PC-9 (cell line): Measurements from ENCODE around the gene SLC66A1. TPM values are rescaled to one million over a fixed set of nuclear protein-coding genes. Genes with fewer than 3 reads are reported as not detected.

ENCODE experiments used
- BruUV-seq: library from RNA; stranded (reverse); fragments of 400-500 nt; replicated peaks from 2 replicates; lab custom pipeline; 2021; lab: Mats Ljungman, UMichigan
- CTCF ChIA-PET: fragments of 300-600 bp; sonication (Branson Sonifier 250); formaldehyde crosslinking; loops from one replicate; lab custom pipeline; 2022; ENCODE audit warnings: antibody characterized with exemption; lab: Charles Lee
- POLR2A ChIA-PET: fragments of 300-600 bp; sonication (Branson Sonifier 250); formaldehyde crosslinking; loops from one replicate; lab custom pipeline; 2022; ENCODE audit warnings: antibody characterized with exemption; ENCODE audit not compliant: unreplicated experiment; lab: Charles Lee
- DNase-seq, 2 experiments: peaks; one replicate each; pipeline versions ENCODE4 v3.0.0 to v3.0.0-alpha.2; 2015 to 2022; ENCODE audit warnings: mixed read lengths in 1 of 2
- H2AFZ ChIP-seq: fragments of 200-600 bp; sonication (generic); 2 replicates; pipeline ENCODE4 v1.8.1; 2017; ENCODE audit warnings: antibody characterized with exemption
- H3F3A ChIP-seq: fragments of 200-600 bp; sonication (generic); 2 replicates; pipeline ENCODE4 v1.8.1; 2017; ENCODE audit warnings: antibody characterized with exemption, mild to moderate bottlenecking, low read depth; ENCODE audit not compliant: insufficient read depth
- H3K27ac ChIP-seq: fragments of 200-600 bp; sonication (generic); 2 replicates; pipeline ENCODE4 v1.6.1; 2016; ENCODE audit warnings: mixed run types
- H3K27me3 ChIP-seq: fragments of 200-600 bp; sonication (generic); 2 replicates; pipeline ENCODE4 v1.6.1; 2016; ENCODE audit warnings: low read depth, mixed run types; ENCODE audit not compliant: insufficient read depth
- H3K36me3 ChIP-seq: fragments of 200-600 bp; sonication (generic); 2 replicates; pipeline ENCODE4 v1.6.1; 2016; ENCODE audit warnings: low read depth, mixed run types
- H3K4me1 ChIP-seq: fragments of 200-600 bp; sonication (generic); replicated peaks from 2 replicates; pipeline ENCODE4 v1.6.1; 2016; ENCODE audit warnings: mixed run types; ENCODE audit not compliant: insufficient read depth
- H3K4me2 ChIP-seq: fragments of 200-600 bp; sonication (generic); 2 replicates; pipeline ENCODE4 v1.6.1; 2017; ENCODE audit warnings: mixed run types
- H3K4me3 ChIP-seq: fragments of 200-600 bp; sonication (generic); 2 replicates; pipeline ENCODE4 v1.6.1; 2016; ENCODE audit warnings: mixed run types
- H3K79me2 ChIP-seq: fragments of 200-600 bp; sonication (generic); 2 replicates; pipeline ENCODE4 v1.6.1; 2017; ENCODE audit warnings: low read depth, mixed run types
- H3K9me2 ChIP-seq: fragments of 200-600 bp; sonication (generic); 2 replicates; pipeline ENCODE4 v1.8.1; 2017; ENCODE audit warnings: mild to moderate bottlenecking; ENCODE audit not compliant: insufficient read depth
- H3K9me3 ChIP-seq: fragments of 200-600 bp; sonication (generic); 2 replicates; pipeline ENCODE4 v1.8.1; 2016; ENCODE audit warnings: low read depth; ENCODE audit not compliant: insufficient read depth
- H4K20me1 ChIP-seq: fragments of 200-600 bp; sonication (generic); 2 replicates; pipeline ENCODE4 v1.8.1; 2017; ENCODE audit not compliant: insufficient read depth
- EZH2 ChIP-seq: fragments of 200-600 bp; sonication (generic); IDR thresholded peaks from 2 replicates; pipeline ENCODE4 v1.8.0; 2017; ENCODE audit warnings: antibody characterized with exemption, low read depth
- intact Hi-C: fragments of 100-400 bp; cut with micrococcal nuclease; formaldehyde crosslinking; loops from one replicate; pipeline ENCODE4 v1.10.0; 2022; ENCODE audit not compliant: unreplicated experiment
- total RNA-seq: library from RNA; stranded (reverse); gene quantifications from 2 replicates; pipeline ENCODE4 v1.2.3, GENCODE V29; 2021
- TF ChIP-seq, protein P1 (sequence below): fragments of 200-600 bp; sonication (generic); conservative IDR thresholded peaks from 2 replicates; pipeline ENCODE4 v1.6.1; 2017; ENCODE audit warnings: mixed run types, antibody characterized with exemption, mild to moderate bottlenecking, moderate library complexity

SLC66A1 gene
- total RNA-seq, 1 experiment from 2014 or later: 13.8 TPM

DNA sequence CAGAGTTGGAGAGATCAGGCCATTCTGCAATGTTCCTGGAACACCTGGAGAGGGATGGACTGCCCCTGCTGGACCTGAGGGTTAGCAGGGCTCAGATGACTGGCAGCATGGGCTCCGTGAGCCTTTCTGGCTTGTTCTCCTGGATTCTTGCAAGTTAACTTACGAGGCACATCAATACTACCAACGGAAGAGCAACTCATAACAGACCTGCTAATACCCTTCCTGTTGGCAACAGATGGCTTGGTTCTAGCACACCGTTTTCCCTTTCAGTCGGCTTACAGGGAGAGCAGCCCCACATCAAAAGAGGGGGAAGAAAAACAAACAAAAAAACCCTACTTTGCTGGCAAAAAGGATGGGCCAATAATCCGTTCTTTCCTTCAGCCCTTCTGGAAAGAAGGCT, 47.9 kb downstream of the SLC66A1 start:
- Histone ChIP-seq H3K4me2 (no peak overlapping the region), H3K4me3 (no peak overlapping the region), H3K9me2 (no peaks in the 10 kb centered on the region), H3K27ac (no peak overlapping the region), H3K9me3 (no peaks in the 10 kb centered on the region), H3F3A (no peaks in the 10 kb centered on the region), H4K20me1 (no peaks in the 10 kb centered on the region; the same call in 1 of the 2 replicates), H3K4me1 (no peaks in the 10 kb centered on the region), H3K27me3 (no peaks in the 10 kb centered on the region), H3K79me2 (no peaks in the 10 kb centered on the region), H3K36me3 (no peaks in the 10 kb centered on the region), H2AFZ (no peak overlapping the region)
- CTCF ChIA-PET: interaction anchor here (0.6 kb wide), 1 partner anchor 111 kb away, joined by 3 read pairs; no protein-coding TSS in a partner anchor
- POLR2A ChIA-PET: no interaction called here
- BruUV-seq: no TSS peak
- no peak for DNase-seq
- TF ChIP-seq, protein P1, sequence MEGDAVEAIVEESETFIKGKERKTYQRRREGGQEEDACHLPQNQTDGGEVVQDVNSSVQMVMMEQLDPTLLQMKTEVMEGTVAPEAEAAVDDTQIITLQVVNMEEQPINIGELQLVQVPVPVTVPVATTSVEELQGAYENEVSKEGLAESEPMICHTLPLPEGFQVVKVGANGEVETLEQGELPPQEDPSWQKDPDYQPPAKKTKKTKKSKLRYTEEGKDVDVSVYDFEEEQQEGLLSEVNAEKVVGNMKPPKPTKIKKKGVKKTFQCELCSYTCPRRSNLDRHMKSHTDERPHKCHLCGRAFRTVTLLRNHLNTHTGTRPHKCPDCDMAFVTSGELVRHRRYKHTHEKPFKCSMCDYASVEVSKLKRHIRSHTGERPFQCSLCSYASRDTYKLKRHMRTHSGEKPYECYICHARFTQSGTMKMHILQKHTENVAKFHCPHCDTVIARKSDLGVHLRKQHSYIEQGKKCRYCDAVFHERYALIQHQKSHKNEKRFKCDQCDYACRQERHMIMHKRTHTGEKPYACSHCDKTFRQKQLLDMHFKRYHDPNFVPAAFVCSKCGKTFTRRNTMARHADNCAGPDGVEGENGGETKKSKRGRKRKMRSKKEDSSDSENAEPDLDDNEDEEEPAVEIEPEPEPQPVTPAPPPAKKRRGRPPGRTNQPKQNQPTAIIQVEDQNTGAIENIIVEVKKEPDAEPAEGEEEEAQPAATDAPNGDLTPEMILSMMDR: no peak
- TF ChIP-seq EZH2: no peak
- intact Hi-C loops: no loop called here

DNA sequence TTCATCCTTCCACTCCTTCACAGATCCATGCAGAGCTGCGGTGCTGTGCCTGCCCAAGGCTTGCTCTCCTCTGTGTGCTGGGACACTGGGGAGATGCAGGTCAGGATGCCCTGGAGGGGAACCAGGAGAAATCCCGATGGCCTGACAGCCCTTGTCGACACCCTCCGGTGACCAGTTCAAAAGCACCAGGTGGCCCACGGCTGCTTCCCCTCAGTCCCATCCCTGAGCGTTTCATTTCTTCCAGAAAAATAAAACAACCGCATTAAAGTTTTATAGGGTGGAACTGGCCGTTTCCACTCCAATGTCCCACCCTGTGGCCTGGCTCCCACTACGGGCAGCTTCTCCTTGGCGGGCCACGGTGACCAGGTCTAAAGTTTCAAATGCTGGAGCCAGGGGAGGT, 48.3 kb downstream of the SLC66A1 start:
- no peaks in the 10 kb centered on the region for H3K36me3 ChIP-seq
- no peaks in the 10 kb centered on the region for H3K9me3 ChIP-seq
- POLR2A ChIA-PET: no interaction called here
- no peaks in the 10 kb centered on the region for H3K9me2 ChIP-seq
- intact Hi-C loops: no loop called here
- H2AFZ ChIP-seq: no peak overlapping the region
- CTCF ChIA-PET: no interaction called here
- BruUV-seq: no TSS peak
- no peak overlapping the region for H3K27ac ChIP-seq
- H3K79me2 ChIP-seq: no peaks in the 10 kb centered on the region
- no peak overlapping the region for H3K4me3 ChIP-seq
- no peaks in the 10 kb centered on the region for H3F3A ChIP-seq
- H4K20me1 ChIP-seq: no peaks in the 10 kb centered on the region; the same call in 1 of the 2 replicates
- no peak for DNase-seq
- no peaks in the 10 kb centered on the region for H3K27me3 ChIP-seq
- H3K4me2 ChIP-seq: no peak overlapping the region
- H3K4me1 ChIP-seq: no peaks in the 10 kb centered on the region
- TF ChIP-seq, protein P1: no peak
- TF ChIP-seq EZH2: no peak

DNA sequence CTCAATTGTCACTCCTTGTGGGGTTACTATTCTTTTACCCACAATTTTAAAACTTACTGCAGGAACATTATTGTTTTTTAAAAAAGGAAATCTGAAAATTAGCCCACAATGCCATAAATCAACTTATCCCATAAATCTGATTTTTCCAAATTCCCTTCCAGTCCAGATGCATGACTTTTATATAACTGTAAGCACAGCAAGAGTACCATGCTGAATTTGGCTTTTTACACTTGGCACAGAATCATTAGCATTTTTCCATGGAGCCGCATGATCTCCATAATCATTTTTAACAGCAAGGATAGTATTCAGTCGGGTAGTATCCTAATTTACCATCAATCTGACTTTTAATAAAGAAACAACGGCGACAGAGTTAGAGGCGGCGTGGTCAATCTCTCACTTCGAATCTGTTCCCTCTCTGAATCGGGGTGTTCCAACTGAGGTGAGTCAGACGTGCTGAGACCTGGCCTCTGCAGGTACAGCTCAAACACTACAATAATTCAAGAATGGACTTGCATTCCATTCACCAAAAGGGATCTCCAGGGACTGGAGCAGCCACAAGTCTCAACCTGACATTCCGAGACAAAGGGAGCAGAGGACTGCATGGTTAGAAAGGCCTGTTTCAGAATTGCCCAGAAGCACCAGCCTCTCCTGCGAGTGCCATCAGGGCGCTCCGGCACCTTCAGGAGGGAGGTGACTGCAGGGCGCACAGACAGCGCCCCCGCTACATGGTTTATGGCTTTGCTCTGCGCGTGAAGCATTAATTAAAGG, 48.9 kb downstream of the SLC66A1 start:
- no peak overlapping the region for H3K4me3 ChIP-seq
- no peak for DNase-seq
- no peak overlapping the region for H2AFZ ChIP-seq
- ChIA-PET CTCF (no interaction called here), POLR2A (no interaction called here)
- no peaks in the 10 kb centered on the region for H3F3A ChIP-seq
- H3K9me3 ChIP-seq: no peaks in the 10 kb centered on the region
- no peaks in the 10 kb centered on the region for H3K27me3 ChIP-seq
- H3K9me2 ChIP-seq: no peaks in the 10 kb centered on the region
- H3K36me3 ChIP-seq: no peaks in the 10 kb centered on the region
- no peak overlapping the region for H3K27ac ChIP-seq
- no TSS peak for BruUV-seq
- H3K79me2 ChIP-seq: no peaks in the 10 kb centered on the region
- intact Hi-C loops: no loop called here
- H4K20me1 ChIP-seq: no peaks in the 10 kb centered on the region; the same call in 1 of the 2 replicates
- TF ChIP-seq EZH2: no peak
- TF ChIP-seq, protein P1: no peak
- H3K4me1 ChIP-seq: no peaks in the 10 kb centered on the region
- no peak overlapping the region for H3K4me2 ChIP-seq
